DND-41 (cell line): ENCODE results near the gene PRPF6.

Experiments used
- CTCF ChIP-seq: IDR thresholded peaks from 2 replicates; pipeline ENCODE4 v1.5.1; 2012; ENCODE audit warnings: borderline replicate concordance, low read length, moderate library complexity, mild to moderate bottlenecking; ENCODE audit not compliant: poor library complexity, severe bottlenecking; ENCODE audit errors: extremely low read depth
- EZH2 ChIP-seq: IDR thresholded peaks from 3 replicates; pipeline ENCODE4 v1.6.1; 2012; ENCODE audit warnings: borderline replicate concordance, low read depth, mild to moderate bottlenecking, moderate library complexity, low read length, inconsistent platforms; ENCODE audit not compliant: severe bottlenecking

- TF ChIP-seq CTCF (no peak), EZH2 (no peak)
These were observed 47.3 kb upstream of the PRPF6 start for GRCh38 chr20:63933646-63934045.
